ENCODE measurements around the gene CST9. TPM values are rescaled to one million over a fixed set of nuclear protein-coding genes. Genes with fewer than 3 reads are reported as not detected.
"Not testable (repeated sequence)": the region's sequence is repeated elsewhere in the genome, so short reads cannot be mapped to it uniquely, and the experiment has no call there.

The CST9 gene
- total and polyA plus RNA-seq, 2 of the 13 experiments (the other 11 are each of a cell fraction or from before 2014, with no cell fraction given): 0.07 TPM; not detected in 1

- TF ChIP-seq ZNF782 (CRISPR knock-in tag; IDR thresholded peaks at IDR 0.05; ENCODE audit: borderline replicate concordance) (peak; percentile 67; the same call in 1 of the 2 replicates), ATRX (CRISPR knock-in tag; IDR thresholded peaks at IDR 0.05; ENCODE audit: borderline replicate concordance) (0 out of 2 replicates have a peak, but pooled peaks have one; percentile 66), DMTF1 (CRISPR knock-in tag; IDR thresholded peaks at IDR 0.05) (0 out of 2 replicates have a peak, but pooled peaks have one; percentile 30), ZNF274 (CRISPR knock-in tag; IDR thresholded peaks at IDR 0.05) (peak; percentile 83), EEA1 (CRISPR knock-in tag; IDR thresholded peaks at IDR 0.05; ENCODE audit: borderline replicate concordance) (0 out of 2 replicates have a peak, but pooled peaks have one; percentile 30), SSRP1 (CRISPR knock-in tag; IDR thresholded peaks at IDR 0.05) (peak; percentile 25; the same call in 1 of the 2 replicates), ZFY (CRISPR knock-in tag; IDR thresholded peaks at IDR 0.05) (peak; percentile 83), ATF7-NPFF (CRISPR knock-in tag; IDR thresholded peaks at IDR 0.05; ENCODE audit: low read depth) (0 out of 2 replicates have a peak, but pooled peaks have one; percentile 17), ZNF550 (CRISPR knock-in tag; IDR thresholded peaks at IDR 0.05; ENCODE audit: borderline replicate concordance) (0 out of 2 replicates have a peak, but pooled peaks have one; percentile 70), FOXA3 (CRISPR knock-in tag; IDR thresholded peaks at IDR 0.05) (peak; percentile 92), ERF (CRISPR knock-in tag; IDR thresholded peaks at IDR 0.05) (peak; percentile 84), LCORL (CRISPR knock-in tag; IDR thresholded peaks at IDR 0.05) (0 out of 2 replicates have a peak, but pooled peaks have one; percentile 48), ZNF724P (CRISPR knock-in tag; IDR thresholded peaks at IDR 0.05; ENCODE audit: borderline replicate concordance) (0 out of 2 replicates have a peak, but pooled peaks have one; percentile 23), KMT2B (CRISPR knock-in tag; IDR thresholded peaks at IDR 0.05) (peak; percentile 60; the same call in 1 of the 2 replicates), ZNF432 (CRISPR knock-in tag; IDR thresholded peaks at IDR 0.05; ENCODE audit: borderline replicate concordance) (0 out of 2 replicates have a peak, but pooled peaks have one; percentile 51), DNMT1 (CRISPR knock-in tag; IDR thresholded peaks at IDR 0.05) (peak; percentile 72; the same call in 1 of the 2 replicates), BRCA1 (CRISPR knock-in tag; IDR thresholded peaks at IDR 0.05) (peak; percentile 40; the same call in 1 of the 2 replicates), ZNF331 (CRISPR knock-in tag; IDR thresholded peaks at IDR 0.05) (peak; percentile 95)
- TF ChIP-seq, protein P1, sequence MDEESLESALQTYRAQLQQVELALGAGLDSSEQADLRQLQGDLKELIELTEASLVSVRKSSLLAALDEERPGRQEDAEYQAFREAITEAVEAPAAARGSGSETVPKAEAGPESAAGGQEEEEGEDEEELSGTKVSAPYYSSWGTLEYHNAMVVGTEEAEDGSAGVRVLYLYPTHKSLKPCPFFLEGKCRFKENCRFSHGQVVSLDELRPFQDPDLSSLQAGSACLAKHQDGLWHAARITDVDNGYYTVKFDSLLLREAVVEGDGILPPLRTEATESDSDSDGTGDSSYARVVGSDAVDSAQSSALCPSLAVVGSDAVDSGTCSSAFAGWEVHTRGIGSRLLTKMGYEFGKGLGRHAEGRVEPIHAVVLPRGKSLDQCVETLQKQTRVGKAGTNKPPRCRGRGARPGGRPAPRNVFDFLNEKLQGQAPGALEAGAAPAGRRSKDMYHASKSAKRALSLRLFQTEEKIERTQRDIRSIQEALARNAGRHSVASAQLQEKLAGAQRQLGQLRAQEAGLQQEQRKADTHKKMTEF (CRISPR knock-in tag; IDR thresholded peaks at IDR 0.05): peak; percentile 84
- TF ChIP-seq LCORL (IDR thresholded peaks at IDR 0.05): not testable (repeated sequence)
- TF ChIP-seq, protein P2, sequence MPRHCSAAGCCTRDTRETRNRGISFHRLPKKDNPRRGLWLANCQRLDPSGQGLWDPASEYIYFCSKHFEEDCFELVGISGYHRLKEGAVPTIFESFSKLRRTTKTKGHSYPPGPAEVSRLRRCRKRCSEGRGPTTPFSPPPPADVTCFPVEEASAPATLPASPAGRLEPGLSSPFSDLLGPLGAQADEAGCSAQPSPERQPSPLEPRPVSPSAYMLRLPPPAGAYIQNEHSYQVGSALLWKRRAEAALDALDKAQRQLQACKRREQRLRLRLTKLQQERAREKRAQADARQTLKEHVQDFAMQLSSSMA (CRISPR knock-in tag; IDR thresholded peaks at IDR 0.05): peak; percentile 86; the same call in 1 of the 2 replicates
- TF ChIP-seq, protein P3, sequence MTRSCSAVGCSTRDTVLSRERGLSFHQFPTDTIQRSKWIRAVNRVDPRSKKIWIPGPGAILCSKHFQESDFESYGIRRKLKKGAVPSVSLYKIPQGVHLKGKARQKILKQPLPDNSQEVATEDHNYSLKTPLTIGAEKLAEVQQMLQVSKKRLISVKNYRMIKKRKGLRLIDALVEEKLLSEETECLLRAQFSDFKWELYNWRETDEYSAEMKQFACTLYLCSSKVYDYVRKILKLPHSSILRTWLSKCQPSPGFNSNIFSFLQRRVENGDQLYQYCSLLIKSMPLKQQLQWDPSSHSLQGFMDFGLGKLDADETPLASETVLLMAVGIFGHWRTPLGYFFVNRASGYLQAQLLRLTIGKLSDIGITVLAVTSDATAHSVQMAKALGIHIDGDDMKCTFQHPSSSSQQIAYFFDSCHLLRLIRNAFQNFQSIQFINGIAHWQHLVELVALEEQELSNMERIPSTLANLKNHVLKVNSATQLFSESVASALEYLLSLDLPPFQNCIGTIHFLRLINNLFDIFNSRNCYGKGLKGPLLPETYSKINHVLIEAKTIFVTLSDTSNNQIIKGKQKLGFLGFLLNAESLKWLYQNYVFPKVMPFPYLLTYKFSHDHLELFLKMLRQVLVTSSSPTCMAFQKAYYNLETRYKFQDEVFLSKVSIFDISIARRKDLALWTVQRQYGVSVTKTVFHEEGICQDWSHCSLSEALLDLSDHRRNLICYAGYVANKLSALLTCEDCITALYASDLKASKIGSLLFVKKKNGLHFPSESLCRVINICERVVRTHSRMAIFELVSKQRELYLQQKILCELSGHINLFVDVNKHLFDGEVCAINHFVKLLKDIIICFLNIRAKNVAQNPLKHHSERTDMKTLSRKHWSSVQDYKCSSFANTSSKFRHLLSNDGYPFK (CRISPR knock-in tag; IDR thresholded peaks at IDR 0.05; ENCODE audit: borderline replicate concordance): peak; percentile 24; the same call in 1 of the 2 replicates
Observed at GRCh38 chr20:23620670-23621386, 15.1 kb upstream of the CST9 start (continued).

Measured in HepG2 (cell line).